ENCODE data around the gene OLIG1. TPM values are rescaled to one million over a fixed set of nuclear protein-coding genes. Genes with fewer than 3 reads are reported as not detected.

The OLIG1 gene
- total RNA-seq: not detected in 2 replicates

GRCh38 chr21:33069994-33070743 lies at the start of gene OLIG1:
Gene OLIG1 (plus strand): TSS chr21:33070141. CDS start chr21:33070247, 106 bp downstream.

GRCh38 chr21:33025489-33026442 lies 44.2 kb upstream of the OLIG1 start, which contains the start of gene OLIG2:
Gene OLIG2 (plus strand): TSS chr21:33025935. CDS start chr21:33026863, 928 bp downstream.

Other genes with a start within 250 kb of the OLIG1 start
- gene OLIG2, start 44.2 kb upstream of the OLIG1 start, total RNA-seq: not detected in 2 replicates
- 6.8 and 9.5 TPM in 2 replicates for gene IFNAR2, start 159.8 kb downstream of the OLIG1 start, total RNA-seq
- gene IL10RB, start 196.2 kb downstream of the OLIG1 start, total RNA-seq: 33.9 and 56.4 TPM in 2 replicates

All from smooth muscle cell of the umbilical artery (primary cell).